HTERT RPE-1 (cell line): ENCODE measurements around the gene DUSP9.
"Not testable (repeated sequence)": the region's sequence is repeated elsewhere in the genome, so short reads cannot be mapped to it uniquely, and the experiment has no call there.

Experiments used
- in situ Hi-C: fragments of 300-500 bp; cut with MboI; formaldehyde crosslinking; loops from 4 replicates; pipeline ENCODE4 v1.14.3; 2020; ENCODE audit warnings: low sequenced_read_pairs

DUSP9 gene

DNA sequence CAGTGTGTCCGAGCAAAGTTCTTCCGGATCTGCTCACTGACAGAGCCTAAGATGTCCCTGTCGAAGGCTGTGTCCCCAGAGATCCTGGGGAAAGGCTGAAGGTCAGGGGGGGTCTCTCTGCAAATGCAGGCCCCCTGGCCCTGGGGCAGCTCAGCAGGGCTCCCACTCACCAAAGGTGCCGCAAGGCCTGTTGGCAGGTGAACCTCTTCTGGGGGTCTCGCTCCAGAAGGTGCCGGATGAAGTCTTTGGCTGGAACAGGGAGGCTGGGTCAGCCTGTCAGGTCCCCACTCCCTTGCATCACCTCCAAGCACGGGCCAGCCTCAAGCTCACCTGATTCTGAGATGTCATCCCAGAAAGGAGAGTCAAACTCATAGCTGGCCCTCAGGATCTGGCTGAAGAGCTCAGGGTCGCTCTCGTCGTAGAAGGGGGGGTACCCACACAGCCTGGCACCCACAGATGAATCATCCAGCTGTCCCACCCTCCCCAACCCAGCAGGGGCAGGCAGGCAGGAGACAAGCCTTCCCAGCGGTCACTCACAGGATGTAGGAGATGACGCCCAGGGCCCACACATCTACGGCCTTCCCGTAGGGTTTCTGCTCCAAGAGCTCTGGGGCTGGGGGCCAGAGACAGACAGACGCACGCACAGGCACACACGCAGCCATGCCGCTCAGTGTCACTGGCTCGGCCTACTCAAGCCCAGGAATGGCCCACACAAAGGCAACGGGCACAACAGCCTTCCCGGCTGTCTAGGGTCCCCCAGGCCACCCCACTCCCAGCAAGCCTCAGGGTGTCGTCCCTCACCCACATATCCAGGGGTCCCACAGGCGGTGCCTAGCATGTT, 24.0 kb downstream of the DUSP9 start:
- in situ Hi-C loops: no loop called here

DNA sequence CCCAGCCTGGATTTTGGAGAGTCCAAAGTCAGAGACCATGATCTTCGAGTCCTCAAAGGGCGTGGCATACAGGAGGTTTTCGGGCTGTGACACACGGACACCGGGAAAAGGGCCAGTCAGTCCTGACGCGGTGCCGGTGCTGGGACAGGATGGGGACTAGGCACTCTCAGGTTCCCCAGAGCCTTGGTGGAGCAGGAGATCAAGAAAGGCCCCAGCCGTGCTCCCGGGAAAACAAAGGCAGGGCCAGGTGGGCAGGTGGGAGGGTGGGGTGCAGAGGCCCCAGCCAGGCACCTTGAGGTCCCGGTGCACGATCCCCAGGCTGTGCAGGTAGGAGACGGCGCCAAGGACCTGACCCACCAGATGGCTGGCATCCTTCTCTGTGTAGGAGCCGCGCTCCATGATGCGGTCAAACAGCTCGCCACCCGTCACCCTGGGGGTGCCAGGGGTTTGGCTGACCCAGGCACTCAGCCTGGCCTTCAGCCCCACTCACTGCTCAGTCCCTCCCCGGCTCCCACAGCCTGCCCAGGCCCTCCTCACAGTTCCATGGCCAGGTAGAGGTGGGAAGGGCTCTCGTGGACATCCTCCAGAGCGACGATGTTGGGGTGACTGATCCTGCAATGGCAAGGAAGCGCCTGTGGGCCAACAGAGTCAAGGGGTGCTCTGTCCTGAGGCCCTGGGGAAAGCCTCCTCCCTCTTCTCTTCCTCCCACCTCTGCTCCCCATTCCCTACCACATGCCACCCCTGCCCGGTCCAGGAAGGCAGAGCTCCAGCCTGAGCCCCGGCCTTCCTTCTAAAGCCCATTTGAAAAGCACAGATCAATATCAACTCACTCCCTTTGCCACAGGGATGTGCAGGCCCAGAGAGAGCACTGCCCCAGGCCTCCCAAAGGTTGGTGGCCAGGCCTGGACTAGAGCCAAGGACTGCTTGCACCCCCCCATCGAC, 24.9 kb downstream of the DUSP9 start:
- in situ Hi-C loops: no loop called here

DNA sequence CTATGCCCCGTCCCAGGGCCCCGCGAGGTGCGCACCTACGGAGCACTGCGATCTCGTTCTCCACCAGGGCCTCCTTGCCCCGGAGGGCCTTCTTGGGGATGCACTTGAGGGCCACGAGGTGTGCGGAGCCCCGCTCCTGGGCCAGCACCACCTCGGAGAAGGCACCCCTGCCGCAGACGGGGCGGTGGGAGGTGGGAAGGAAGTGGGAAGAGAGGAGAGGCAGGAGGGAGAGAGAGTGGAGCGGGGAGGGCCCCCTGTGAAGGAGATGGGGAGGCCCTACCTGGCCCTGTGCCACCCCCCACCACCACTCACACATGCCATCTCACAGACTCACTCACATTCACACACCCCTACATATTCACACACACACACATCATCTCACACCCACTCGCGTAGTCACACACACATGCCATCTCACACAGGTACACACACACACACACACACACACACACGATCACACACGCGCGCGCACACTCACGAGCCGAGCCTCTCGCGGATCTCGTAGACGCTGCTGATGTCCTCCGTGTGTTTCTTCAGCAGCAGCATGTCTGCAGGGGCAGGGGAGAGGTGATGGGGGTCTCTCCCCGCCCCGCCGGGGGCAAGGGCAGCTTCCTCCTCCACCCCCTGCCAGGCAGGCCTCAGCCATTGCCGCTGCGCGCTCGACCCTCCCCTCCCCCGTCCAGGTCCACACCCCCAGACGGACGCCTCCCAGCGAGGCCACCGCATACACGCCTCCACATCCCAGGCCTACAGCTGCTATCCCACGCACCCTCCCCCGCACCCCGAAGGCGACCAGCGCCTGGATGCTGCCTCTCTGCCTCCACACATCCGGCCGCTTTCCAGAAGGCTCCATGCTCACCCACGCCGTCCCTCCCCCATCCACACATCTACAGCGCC, 25.8 kb downstream of the DUSP9 start:
- in situ Hi-C loops: no loop called here

DNA sequence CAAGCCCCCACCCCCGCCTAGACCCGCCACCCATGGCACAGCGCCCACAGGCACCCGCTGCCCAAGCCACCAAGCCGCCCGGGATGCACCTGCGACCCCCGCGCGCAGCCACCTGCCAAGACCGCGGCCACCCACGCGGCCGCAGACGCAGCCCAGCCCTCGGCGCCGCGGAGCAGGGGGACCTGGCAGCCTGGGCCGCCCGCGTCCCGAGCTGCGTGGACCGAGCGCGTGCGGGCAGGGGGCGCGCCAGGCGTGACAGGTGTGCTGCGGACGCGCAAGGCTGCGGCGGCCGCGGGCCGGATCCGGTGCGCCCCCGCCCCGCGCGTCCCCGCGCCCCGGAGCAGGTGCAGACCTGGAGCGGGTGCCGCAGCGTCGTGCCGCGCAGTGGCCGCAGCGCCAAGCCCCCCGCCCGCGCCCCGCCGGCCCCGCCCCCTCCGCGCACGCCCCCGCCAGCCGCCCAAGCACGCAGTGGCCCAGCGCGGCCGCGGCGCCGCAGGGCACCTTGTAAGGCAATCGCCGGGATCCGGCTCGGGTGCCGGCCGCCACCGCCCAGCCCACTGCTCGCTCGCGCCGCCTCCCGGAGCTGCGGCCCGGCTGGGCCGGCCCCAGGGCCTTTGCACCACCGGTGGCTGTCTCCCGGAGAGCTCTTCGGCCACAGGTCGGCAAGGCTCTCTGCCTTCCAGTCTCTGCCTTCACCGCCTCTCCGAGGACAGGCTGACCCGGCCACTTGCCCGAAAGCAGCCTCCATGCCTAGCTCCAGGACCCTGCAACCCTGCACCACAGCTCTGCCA, 26.6 kb downstream of the DUSP9 start, which contains the start of gene PNCK:
PNCK (minus strand) TSS at position 386 of the 791 bp plus-strand sequence. CDS start 737 bp downstream, outside the sequence.
- in situ Hi-C loops: no loop called here

DNA sequence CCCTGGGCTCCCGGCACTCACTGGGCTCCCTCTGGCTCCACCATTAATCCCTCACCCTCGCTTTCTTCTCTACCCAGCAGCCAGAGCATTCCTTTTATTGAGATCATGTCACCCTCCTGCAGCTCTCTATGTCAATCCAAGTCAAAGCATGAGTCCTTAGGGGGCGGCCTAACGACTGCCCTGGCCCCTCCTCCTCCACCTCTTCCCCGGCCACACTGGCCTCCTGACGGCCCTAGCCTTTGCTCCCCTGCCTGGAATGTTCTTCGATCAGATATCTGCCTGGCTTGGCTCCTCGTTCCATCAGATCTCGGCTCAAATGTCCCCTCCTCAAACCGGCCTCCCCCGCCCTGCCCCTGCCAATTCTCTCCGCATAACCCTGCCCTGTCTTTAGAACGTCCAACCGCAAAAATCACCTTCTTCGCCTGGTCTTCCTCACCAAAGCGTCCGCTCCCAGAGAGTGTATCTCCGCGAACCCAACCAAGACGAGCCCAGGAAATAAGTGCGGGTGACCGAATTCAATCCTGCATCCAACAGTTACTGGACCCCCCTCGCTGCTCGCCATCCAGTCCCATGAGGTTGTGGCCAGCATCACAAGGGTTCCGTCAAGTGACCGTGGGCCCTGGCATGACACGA, 27.3 kb downstream of the DUSP9 start:
- in situ Hi-C loops: no loop called here

DNA sequence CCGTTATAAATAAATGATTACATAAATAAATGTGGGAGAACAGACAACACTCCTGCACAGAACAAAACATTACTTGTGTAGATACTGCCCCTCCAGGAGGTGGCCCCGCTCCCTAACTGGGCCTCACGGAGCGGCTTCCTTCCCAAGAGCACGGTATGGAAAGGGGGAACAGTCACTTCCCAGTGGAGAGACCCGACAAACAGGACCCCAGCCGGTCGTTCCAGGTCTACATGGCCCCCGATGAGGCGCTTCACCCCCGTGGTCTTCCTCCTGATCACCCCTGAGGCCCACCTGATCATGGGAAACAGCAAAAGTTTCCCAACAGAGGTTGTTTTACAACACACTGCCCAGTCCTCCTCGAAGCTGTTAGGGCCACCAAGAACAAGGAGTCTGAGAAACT, 34.2 kb downstream of the DUSP9 start:
- in situ Hi-C loops: no loop called here

DNA sequence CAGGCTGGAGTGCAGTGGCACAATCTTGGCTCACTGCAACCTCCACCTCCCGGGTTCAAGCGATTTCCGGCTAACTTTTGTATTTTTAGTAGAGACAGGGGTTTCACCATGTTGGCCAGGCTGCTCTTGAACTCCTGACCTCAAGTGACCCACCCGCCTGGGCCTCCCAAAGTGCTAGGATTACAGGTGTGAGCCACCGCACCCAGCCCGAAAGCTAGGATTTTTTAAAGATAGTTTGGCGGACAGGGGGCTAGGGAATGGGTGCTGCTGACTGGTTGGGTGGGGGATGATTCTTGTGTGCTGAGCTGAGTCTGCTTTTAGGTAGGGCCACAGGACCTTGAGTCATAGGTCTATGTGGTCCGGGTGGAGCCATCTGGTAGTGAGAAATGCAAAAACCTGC, 36.5 kb downstream of the DUSP9 start:
- in situ Hi-C loops: not testable (repeated sequence)

DNA sequence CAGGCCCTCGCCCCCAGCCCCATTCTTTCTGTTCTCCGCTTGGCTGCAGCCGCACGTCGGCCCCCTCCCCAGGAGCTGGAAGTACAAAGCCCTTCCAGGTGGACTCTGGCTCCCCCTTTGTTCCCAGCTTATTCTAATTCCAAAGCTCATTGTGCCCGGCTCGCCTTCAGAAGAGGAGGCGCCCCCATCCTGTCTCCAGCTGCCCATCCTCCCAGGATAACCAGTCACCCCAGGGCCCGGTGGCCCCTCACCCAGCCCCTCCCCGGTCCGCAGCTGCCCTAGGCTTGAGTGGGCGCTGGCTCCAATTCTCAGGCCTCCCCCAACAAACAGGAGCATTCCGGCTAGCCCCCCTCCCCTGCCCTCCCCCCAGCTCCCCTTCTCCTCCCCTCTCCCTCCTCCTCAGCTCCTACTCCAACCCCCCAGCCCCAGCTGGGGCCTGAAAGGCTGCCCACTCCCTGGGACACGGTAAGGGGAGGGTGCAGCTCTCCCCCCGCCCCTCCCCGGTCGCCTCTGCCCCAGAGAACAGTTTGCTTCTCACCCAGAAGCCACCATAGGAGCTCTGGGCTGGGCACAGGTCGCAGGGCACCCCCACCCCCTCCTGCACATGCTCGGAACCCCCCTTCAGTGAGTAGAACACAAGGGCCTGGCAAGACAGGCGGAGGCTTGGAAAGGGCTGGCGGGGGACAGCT, 37.6 kb downstream of the DUSP9 start:
- in situ Hi-C loops: no loop called here

DNA sequence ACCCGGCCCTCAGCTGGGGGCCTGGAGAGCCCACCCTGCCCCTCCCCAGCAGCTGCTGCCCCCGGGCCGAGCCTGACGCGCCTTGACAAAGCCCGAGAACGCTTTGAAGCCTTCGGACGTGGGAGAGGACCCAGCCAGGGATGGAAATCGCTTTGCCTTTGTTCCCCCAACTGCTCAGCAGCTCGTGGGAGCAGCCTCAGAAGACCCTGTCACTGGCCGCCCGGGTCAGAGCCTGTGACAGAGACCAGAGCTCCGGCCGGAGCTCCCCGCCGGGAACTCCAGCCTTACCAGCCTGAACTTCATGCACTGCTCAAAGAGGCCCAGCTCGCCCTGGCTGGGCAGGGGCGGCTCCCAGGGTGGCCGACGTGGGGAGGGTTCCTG, 38.1 kb downstream of the DUSP9 start:
- in situ Hi-C loops: no loop called here

DNA sequence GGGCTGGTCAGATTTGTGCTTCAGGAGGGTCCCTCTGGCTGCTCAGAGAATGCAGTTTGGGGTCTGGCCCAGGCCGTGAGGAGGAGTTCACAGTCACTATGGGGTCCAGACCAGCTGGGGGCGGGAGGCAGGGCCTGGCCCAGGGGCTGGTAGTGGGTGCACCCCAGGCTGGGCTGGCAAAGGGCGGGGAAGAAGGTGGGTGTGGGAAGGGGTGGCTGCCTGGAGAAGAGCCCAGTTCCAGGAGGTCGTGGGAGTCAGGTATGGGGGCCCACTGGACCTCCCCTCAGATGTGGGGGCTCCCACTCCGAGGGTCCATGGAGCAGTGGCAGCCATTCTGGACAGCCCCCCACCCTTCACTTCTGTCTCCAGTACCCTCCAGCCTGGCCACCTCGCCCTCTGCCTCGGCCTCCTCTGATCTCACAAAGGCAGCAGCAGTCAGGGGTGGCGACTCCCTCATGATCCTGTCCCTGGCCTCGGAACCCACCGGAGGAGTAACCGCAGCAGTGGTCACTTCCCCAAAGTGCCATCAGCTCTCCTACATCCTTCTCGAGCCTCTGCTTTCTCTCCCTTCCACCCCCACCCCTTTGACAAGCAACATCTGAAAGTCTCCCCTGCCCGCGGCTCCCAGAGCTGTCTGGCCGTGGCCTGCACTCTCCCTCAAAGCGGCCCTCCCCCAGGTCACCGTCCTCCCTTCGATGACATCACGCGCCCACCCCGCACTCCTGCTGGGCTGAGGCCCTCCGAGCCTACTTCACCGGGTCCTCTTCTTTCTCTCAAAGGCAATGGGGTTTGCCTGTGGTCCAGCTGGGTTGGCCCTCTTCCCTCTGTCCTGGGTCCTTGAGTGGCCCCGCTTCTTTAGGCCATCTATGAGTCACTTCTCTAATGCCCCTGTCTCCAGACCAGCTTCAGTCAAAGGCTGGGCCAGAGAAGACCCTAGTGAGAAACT, 39.0 kb downstream of the DUSP9 start:
- in situ Hi-C loops: no loop called here

DNA sequence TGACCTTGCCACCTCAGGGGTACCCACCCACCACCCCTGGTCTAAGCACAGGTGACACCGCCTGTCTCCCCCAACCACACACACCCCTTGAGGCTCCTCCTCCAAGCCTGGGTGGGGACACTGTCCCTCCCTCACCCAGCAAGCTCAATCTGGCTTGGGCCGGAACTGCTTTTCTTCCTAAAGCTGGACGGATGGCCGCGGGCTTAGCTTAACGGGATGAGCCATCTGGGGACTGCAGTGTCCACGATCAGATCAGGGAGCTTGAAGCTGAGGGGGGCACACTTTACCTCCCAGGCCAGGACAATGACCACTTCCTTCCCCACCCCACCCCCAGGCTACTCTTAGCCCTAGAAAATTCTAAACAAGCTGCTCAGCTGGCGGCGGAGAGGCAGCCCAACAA, 39.7 kb downstream of the DUSP9 start:
- in situ Hi-C loops: no loop called here

DNA sequence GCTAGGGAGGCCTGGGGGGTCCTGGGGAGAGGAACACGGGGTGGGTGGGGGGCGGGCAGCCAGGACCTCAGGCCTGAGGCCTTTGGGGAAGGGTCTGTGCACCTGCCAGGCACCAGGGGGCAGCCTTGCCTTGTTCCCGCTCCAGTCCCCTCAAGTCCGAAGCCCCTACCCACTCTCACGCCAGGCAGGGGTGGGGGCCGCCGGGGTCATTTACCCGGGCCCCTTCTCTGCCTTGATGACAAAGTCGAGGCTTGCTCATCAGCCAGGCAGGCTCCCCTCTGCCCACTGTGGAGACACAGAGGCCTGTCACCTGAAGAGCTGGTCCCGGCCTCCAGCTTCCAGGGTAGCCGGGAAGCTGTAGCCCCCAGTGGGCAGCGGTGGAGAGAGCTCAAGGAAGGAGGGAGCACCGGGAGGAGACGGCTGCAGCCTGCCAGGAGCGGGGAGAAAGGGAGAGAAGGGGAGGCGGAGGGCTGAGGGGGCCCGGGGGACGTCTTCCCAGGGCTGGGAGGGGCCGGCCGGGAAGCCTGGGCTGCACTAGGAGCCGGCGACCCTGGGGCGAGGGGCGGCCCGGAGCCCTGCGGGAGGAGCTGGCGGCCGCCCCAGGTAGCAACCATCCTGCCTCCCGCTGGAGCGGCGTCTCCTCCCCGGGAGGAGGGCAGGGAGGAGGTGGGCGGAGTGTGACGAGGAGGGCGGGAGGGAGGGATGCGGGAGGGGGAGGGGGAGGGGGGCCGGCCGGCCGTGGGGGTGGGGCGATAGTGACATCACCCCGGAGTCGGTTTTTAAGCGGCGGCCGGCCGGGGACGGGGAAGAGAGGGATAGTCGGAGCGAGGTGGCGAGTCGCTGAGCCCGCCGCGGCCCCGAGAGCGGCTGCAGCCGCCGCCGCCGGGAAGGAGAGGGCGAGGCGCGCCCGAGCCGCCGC, 40.4 kb downstream of the DUSP9 start, which contains the start of gene SLC6A8:
SLC6A8 (plus strand) TSS at position 806 of the 919 bp plus-strand sequence. CDS start 649 bp downstream, outside the sequence.
- in situ Hi-C loops: no loop called here

DNA sequence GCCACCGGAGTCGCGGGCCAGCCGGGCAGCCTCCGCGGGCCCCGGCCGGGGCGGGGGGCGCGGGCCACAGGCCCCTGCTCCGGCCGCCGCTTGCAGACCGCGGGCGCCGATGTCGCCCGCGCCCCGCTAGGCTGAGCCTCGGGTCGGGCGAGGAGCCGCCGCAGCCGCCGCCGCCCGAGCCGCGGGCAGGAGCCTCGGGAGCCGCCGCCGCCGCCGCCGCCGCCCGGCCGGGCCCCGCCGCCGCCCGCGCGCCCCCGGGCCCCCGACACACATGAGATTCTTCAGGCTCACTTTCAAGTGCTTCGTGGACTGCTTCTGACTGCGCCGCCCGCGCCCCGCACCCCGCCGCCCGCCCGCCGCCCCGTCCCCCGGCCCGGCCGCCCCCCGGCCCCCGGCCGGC, 41.1 kb downstream of the DUSP9 start:
- in situ Hi-C loops: no loop called here

DNA sequence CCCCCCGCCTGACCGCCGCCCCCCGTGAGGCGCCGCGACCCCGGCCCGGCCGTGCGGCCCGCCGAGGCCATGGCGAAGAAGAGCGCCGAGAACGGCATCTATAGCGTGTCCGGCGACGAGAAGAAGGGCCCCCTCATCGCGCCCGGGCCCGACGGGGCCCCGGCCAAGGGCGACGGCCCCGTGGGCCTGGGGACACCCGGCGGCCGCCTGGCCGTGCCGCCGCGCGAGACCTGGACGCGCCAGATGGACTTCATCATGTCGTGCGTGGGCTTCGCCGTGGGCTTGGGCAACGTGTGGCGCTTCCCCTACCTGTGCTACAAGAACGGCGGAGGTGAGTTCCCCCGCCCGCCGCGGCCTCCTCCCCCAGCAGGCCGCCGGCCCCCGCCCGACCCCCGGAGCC, 41.5 kb downstream of the DUSP9 start:
- in situ Hi-C loops: no loop called here

DNA sequence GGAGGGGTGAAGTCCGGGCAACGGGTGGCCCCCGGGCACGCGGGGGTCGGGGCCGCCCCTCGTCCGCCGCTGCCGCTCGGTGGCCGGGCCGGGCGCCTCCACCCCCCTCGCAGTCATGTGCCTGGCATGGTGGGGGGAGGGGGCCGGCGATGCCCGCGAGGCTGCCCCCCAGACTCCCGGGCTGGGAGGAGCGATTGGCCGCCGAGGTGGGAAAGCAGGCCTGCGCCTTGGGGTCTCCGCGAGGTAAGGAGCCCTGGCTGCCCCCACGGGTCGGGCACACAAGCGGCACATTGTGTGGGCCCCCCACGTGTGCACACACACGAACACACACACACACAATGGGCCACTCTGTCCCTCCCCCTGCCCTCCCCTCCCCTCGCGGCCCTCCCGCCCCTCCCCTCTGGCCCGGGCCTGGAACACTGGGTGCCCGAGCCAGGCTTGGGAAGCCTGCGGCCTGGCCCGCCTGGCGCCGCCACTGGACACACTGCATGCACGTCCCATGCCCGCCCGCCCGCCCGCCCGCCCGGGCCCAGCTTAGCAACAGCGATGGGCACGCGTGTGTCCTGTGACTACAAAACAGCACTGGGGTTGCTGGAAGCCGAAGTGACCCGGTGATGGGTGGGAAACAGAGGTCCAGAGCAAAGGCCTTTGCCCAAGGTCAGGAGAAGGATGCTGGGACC, 42.0 kb downstream of the DUSP9 start:
- in situ Hi-C loops: no loop called here
